Measurements from ENCODE around the gene ZNF689. TPM values are rescaled to one million over a fixed set of nuclear protein-coding genes. Genes with fewer than 3 reads are reported as not detected.

Gene ZNF689
- total and polyA plus RNA-seq, 2 of the 4 experiments (the other 2 are of a cell fraction): 2.7 to 2.9 TPM

DNA sequence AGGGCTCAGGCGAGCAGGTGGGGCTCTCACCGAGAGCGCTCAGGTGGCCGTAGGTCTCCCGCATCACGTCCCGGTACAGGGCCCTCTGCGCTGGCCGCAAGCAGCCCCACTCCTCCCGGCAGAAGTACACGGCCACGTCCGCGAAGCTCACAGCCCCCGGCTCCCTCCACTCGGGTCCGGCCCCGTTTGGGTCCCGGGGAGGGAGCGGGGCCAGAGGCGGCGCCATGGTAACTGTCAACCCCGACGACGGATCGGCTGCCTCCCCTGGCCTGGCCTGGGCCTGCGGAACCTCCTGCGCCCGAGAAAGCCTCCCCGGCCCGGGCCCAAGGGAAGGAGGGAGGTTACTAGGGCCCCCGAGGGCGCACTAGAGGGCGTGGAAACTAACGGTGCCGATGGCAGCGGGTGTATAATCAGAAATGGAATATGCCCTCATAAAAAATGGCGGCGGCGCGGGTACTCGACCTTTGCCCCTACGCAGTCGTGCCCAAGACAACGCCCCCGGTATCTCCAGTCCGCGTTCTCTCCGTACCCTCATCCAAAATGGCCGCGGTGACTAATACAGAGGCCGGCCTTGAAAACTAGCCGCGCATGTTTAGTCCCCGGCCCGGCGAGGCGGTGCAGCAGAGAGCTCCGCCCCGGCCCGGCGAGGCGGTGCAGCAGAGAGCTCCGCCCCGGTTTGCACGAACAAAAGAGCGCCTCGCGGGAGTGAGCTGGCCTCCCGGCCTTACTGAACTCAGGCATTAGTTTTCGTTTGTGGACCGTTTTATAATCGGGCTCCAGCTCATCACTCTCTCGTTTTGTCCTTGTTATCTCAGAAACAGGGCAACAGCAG lies 52.0 kb downstream of the ZNF689 start, which contains the start of gene ZNF764:
Gene ZNF764, minus strand, starts transcription at position 418 of the 832 bp plus-strand sequence. Its CDS starts 192 bp downstream, at position 226.
- Histone ChIP-seq H4K20me1 (ENCODE audit: insufficient read depth, low read length) (no peaks in the 10 kb centered on the region; the same call in 1 of the 2 replicates), H2BK5ac (ENCODE audit: low read depth, low read length, poor library complexity, severe bottlenecking) (peak within 1 kb of the TSS; percentile 80), H2AK5ac (ENCODE audit: low read depth, low read length) (peak within 1 kb of the TSS; percentile 87), H2BK20ac (ENCODE audit: low read depth, low read length) (peak within 1 kb of the TSS; percentile 18; the same call in 1 of the 2 replicates), H2BK120ac (ENCODE audit: low read depth, low read length) (peak within 1 kb of the TSS; percentile 55; the same call in 1 of the 2 replicates), H2BK15ac (ENCODE audit: low read depth, low read length) (peak within 1 kb of the TSS; percentile 31; the same call in 1 of the 3 replicates), H3K27ac (ENCODE audit: insufficient read depth, low read length) (peak within 1 kb of the TSS; percentile 82), H3K4me1 (ENCODE audit: control insufficient read depth, insufficient read depth, low read length) (no peaks in the 10 kb centered on the region), H3K79me1 (ENCODE audit: low read depth in 1 of 2, low read length in 2 of 2) (peaks cover 11 to 35% of the 10 kb centered on the region in 2 experiments; a peak in 2 of 4 replicates), H3K9me1 (ENCODE audit: insufficient read depth, low read length) (0 out of 2 replicates have a peak, but pooled peaks cover under 1% of the 10 kb centered on the region), H3K27me3 (ENCODE audit: control insufficient read depth, insufficient read depth, low read length) (no peaks in the 10 kb centered on the region), H4K91ac (ENCODE audit: insufficient read depth, low read depth, low read length) (peak within 1 kb of the TSS; percentile 96), H3K56ac (ENCODE audit: extremely low read depth, insufficient read depth, low read length) (0 out of 2 replicates have a peak within 1 kb of the TSS, but pooled peaks have one; percentile 23), H3K4me3 (ENCODE audit: insufficient read depth, low read depth, low read length) (peak within 1 kb of the TSS; percentile 73), H2AFZ (replicated peaks; ENCODE audit: low read length, poor library complexity) (peak within 1 kb of the TSS; percentile 97), H3K4me2 (ENCODE audit: low read depth, low read length) (peak within 1 kb of the TSS; percentile 86), H4K8ac (ENCODE audit: low read depth in 2 of 2, low read length in 2 of 2) (peak within 1 kb of the TSS; percentile 94 to 99), H3K9ac (ENCODE audit: low read depth, low read length) (peak within 1 kb of the TSS; percentile 67), H3K9me3 (ENCODE audit: control insufficient read depth, insufficient read depth, low read length) (no peaks in the 10 kb centered on the region), H3K18ac (ENCODE audit: low read depth, low read length) (peak within 1 kb of the TSS; percentile 71), H3K23ac (ENCODE audit: low read depth, low read length) (peak within 1 kb of the TSS; percentile 83), H2AK9ac (replicated peaks; ENCODE audit: low read depth, low read length, poor library complexity) (peak within 1 kb of the TSS; percentile 97), H3K4ac (ENCODE audit: low read depth, low read length) (peak within 1 kb of the TSS; percentile 98), H3K14ac (replicated peaks; ENCODE audit: low read depth, low read length) (peak within 1 kb of the TSS; percentile 98), H4K5ac (ENCODE audit: low read depth, low read length) (peak within 1 kb of the TSS; percentile 93), H3K36me3 (ENCODE audit: control insufficient read depth, insufficient read depth, low read length) (peaks cover 22% of the 10 kb centered on the region)
- TF ChIP-seq BHLHE40 (IDR thresholded peaks at IDR 0.05; ENCODE audit: low read depth, low read length): peak; percentile 41; the same call in 1 of the 2 replicates
- no peak for TF ChIP-seq RFX5 (IDR thresholded peaks at IDR 0.05; ENCODE audit: low read depth, low read length)
- TF ChIP-seq POLR2A (IDR thresholded peaks at IDR 0.05; ENCODE audit: low read depth, low read length): peak; percentile 40
- 0 out of 2 replicates have a peak, but pooled peaks have one; percentile 36 for TF ChIP-seq FOS (IDR thresholded peaks at IDR 0.05; ENCODE audit: low read depth, low read length)
- dilution Hi-C loops (cut with HindIII; ENCODE audit: low sequenced_read_pairs, unreplicated experiment) (no loop called here), intact Hi-C loops (cut with micrococcal nuclease) (loop anchor here (1.0 kb wide), 1 partner anchor 27 kb away; the partner anchor contains the start of gene ZNF785), in situ Hi-C loops (cut with MboI; ENCODE audit: low sequenced_read_pairs) (no loop called here)
- BruUV-seq (replicated peaks): TSS peak; percentile 42
- ChIA-PET CTCF (interaction anchor here (0.6 to 1.6 kb wide), 3 partner anchors 23 to 399 kb away, joined by 3 to 5 read pairs (median 5); no protein-coding TSS in a partner anchor), POLR2A (ENCODE audit: unreplicated experiment) (no interaction called here)
- DNase-seq (peak; percentile 96), ATAC-seq (ENCODE audit: low read depth) (peak; percentile 99)
- 1% methylated on average over 40 of the region's 74 CpGs; no CpG with 5 or more reads in 1 of the 2 experiments for WGBS, 2 experiments (ENCODE audit: extremely low coverage in 2 of 2, insufficient read length in 1 of 2)

Measured in IMR-90 (cell line).